Body of pancreas (tissue), 4 donors: ENCODE measurements around the gene C1QBP.

ENCODE experiments used
- POLR2A ChIP-seq, 3 donors: fragments of 450-650 bp; IDR thresholded peaks; one replicate each; pipeline ENCODE4 v1.6.1; 2016; ENCODE audit warnings: antibody characterized with exemption in 3 of 3, mild to moderate bottlenecking in 2 of 3
- TF ChIP-seq, protein P1 (sequence below), 7 experiments: fragments of 450-650 bp in 4 of 7; fragments of 200-600 bp in 3 of 7; sonication (generic) in 3 of 7; IDR thresholded peaks; one replicate each; pipeline ENCODE4 v1.5.1; 2016 to 2019; ENCODE audit warnings: antibody characterized with exemption in 7 of 7

DNA sequence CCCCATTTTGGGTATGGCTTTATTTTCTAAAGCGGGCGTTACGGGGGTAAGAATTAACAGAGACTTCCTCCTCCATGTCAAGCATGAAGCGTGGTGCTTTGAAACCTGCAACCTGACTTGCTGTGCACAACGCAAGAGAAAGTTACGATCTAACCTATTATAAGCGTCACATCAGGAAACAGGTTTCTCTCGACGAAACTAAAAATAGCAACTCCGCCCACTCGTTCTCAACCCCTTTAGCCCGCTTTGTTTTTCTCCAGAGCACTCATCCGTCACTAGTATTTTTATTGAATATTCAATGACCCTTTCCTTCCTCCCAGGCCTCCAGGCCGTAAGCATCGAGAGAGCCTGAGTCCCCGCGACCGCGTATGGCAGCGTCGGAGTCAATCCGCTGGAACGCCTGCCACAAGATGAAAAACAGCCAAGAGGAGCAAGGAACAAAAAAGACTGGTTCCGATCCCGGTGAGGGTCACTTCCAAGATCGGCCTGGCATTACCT lies 20.0 kb downstream of the C1QBP start:
- TF ChIP-seq, protein P1, sequence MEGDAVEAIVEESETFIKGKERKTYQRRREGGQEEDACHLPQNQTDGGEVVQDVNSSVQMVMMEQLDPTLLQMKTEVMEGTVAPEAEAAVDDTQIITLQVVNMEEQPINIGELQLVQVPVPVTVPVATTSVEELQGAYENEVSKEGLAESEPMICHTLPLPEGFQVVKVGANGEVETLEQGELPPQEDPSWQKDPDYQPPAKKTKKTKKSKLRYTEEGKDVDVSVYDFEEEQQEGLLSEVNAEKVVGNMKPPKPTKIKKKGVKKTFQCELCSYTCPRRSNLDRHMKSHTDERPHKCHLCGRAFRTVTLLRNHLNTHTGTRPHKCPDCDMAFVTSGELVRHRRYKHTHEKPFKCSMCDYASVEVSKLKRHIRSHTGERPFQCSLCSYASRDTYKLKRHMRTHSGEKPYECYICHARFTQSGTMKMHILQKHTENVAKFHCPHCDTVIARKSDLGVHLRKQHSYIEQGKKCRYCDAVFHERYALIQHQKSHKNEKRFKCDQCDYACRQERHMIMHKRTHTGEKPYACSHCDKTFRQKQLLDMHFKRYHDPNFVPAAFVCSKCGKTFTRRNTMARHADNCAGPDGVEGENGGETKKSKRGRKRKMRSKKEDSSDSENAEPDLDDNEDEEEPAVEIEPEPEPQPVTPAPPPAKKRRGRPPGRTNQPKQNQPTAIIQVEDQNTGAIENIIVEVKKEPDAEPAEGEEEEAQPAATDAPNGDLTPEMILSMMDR (IDR thresholded peaks at IDR 0.05) = no peak
- no peak for TF ChIP-seq POLR2A (IDR thresholded peaks at IDR 0.05)
